Karpas-422 (cell line): ENCODE measurements around the gene CRISPLD2. TPM values are rescaled to one million over a fixed set of nuclear protein-coding genes. Genes with fewer than 3 reads are reported as not detected.
A peak's percentile ranks its signal among the peaks of the same experiment; 100 is the strongest.

Experiments
- DNase-seq: peaks from one replicate; pipeline ENCODE4 v3.0.0-alpha.2; 2015
- H2AFZ ChIP-seq: fragments of 200-600 bp; sonication (generic); 2 replicates; pipeline ENCODE4 v1.6.1; 2014; ENCODE audit warnings: antibody characterized with exemption, low read length, mixed read lengths
- H3K27ac ChIP-seq: fragments of 200-600 bp; sonication (generic); 2 replicates; pipeline ENCODE4 v1.5.1; 2014; ENCODE audit warnings: mild to moderate bottlenecking, low read length, moderate library complexity
- H3K27me3 ChIP-seq: fragments of 200-600 bp; sonication (generic); 2 replicates; pipeline ENCODE4 v1.6.1; 2014; ENCODE audit warnings: low read length, mixed read lengths
- H3K36me3 ChIP-seq: fragments of 200-600 bp; sonication (generic); 2 replicates; pipeline ENCODE4 v1.6.1; 2014; ENCODE audit warnings: low read length, mixed read lengths; ENCODE audit not compliant: insufficient read depth
- H3K4me1 ChIP-seq: fragments of 200-600 bp; sonication (generic); 2 replicates; pipeline ENCODE4 v1.6.1; 2014; ENCODE audit warnings: mild to moderate bottlenecking, low read length, mixed read lengths
- H3K4me2 ChIP-seq: fragments of 200-600 bp; sonication (generic); 2 replicates; pipeline ENCODE4 v1.6.1; 2014; ENCODE audit warnings: low read length, low read depth, mild to moderate bottlenecking; ENCODE audit not compliant: poor library complexity, severe bottlenecking
- H3K4me3 ChIP-seq: fragments of 200-600 bp; sonication (generic); 2 replicates; pipeline ENCODE4 v1.5.1; 2014; ENCODE audit warnings: mild to moderate bottlenecking, antibody characterized with exemption, low read length, mixed read lengths
- H3K79me2 ChIP-seq: fragments of 200-600 bp; sonication (generic); 2 replicates; pipeline ENCODE4 v1.6.1; 2014; ENCODE audit warnings: mild to moderate bottlenecking, low read length, mixed read lengths
- H3K9ac ChIP-seq: fragments of 200-600 bp; sonication (generic); 2 replicates; pipeline ENCODE4 v1.6.0; 2014; ENCODE audit warnings: low read length
- H3K9me2 ChIP-seq: fragments of 200-600 bp; sonication (generic), shearing (Covaris generic); replicated peaks from 2 replicates; pipeline ENCODE4 v1.6.0; 2014; ENCODE audit warnings: mild to moderate bottlenecking, low read length, moderate library complexity; ENCODE audit not compliant: insufficient read depth
- H3K9me3 ChIP-seq: fragments of 300-700, 200-600 bp; sonication (generic); 2 replicates; pipeline ENCODE4 v1.6.1; 2014; ENCODE audit warnings: low read length, mixed read lengths
- H4K20me1 ChIP-seq: fragments of 200-600 bp; sonication (generic); 2 replicates; pipeline ENCODE4 v1.6.1; 2014; ENCODE audit warnings: mild to moderate bottlenecking, antibody characterized with exemption, low read length, low read depth; ENCODE audit not compliant: insufficient read depth
- total RNA-seq: library from RNA; depleted of rRNA; stranded (reverse); fragments of >200 nt; shearing (Covaris generic); gene quantifications from 2 replicates; pipeline ENCODE4 v1.2.3, GENCODE V29; 2014; ENCODE audit warnings: low replicate concordance

The CRISPLD2 gene
- total RNA-seq, 1 experiment from 2014 or later = not detected

- Histone ChIP-seq H3K9ac (no peak overlapping the region), H2AFZ (no peak overlapping the region), H3K27me3 (no peaks in the 10 kb centered on the region), H3K9me3 (no peaks in the 10 kb centered on the region), H3K9me2 (no peaks in the 10 kb centered on the region), H4K20me1 (no peaks in the 10 kb centered on the region), H3K4me2 (no peak overlapping the region), H3K4me3 (no peak overlapping the region), H3K79me2 (no peaks in the 10 kb centered on the region), H3K27ac (no peak overlapping the region), H3K36me3 (0 out of 2 replicates have a peak, but pooled peaks cover 1% of the 10 kb centered on the region), H3K4me1 (no peaks in the 10 kb centered on the region)
- no peak for DNase-seq
Observed at GRCh38 chr16:84791088-84791487, 28.7 kb upstream of the CRISPLD2 start.

DNA sequence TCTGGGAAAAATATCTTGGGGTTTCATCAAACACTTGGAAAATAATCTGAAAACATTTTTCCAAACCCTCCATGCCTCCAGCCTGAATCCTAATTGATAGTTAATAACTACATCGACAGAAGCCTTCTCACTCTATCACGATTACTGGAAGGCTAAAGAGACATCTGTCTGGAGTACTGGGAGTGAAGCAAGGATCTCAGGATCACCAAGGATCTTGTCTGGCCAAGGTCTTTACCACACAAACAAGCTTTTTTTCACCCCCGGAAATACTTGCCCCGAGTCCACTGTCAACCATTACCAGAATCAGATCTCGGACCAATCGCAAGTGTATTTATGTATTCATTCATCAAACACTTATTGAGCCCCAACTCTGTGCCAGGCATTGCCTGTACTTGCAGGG, 28.3 kb upstream of the CRISPLD2 start:
- Histone ChIP-seq H3K27ac (no peak overlapping the region), H3K4me1 (no peaks in the 10 kb centered on the region), H3K4me2 (no peak overlapping the region), H3K9me2 (no peaks in the 10 kb centered on the region), H3K36me3 (no peaks in the 10 kb centered on the region), H3K9me3 (no peaks in the 10 kb centered on the region), H4K20me1 (no peaks in the 10 kb centered on the region), H3K9ac (no peak overlapping the region), H2AFZ (no peak overlapping the region), H3K4me3 (no peak overlapping the region), H3K79me2 (no peaks in the 10 kb centered on the region), H3K27me3 (no peaks in the 10 kb centered on the region)
- no peak for DNase-seq

DNA sequence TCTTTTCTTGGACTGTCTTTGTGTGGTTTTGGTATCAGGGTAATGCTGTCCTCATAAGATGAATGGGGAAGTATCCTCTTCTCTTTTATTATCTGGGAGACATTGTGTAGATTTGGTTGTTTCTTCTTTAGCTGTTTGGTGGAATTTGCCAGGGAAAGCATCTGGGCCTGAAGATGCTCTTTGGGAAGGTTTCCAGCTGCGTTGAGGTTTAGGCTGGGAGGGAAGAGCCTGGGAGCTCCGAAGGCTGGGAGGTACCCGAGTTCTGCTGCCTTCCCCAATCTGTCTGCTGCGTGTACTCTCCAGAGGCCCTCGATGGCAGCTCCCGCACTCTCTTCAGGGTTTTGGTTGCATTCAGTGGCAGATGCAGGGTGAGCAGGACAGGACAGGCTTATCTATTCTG, 25.6 kb upstream of the CRISPLD2 start:
- H3K9ac ChIP-seq = no peak overlapping the region
- DNase-seq = no peak
- no peak overlapping the region for H3K4me2 ChIP-seq
- H3K9me3 ChIP-seq = no peaks in the 10 kb centered on the region
- no peaks in the 10 kb centered on the region for H3K27me3 ChIP-seq
- no peaks in the 10 kb centered on the region for H4K20me1 ChIP-seq
- H3K4me1 ChIP-seq = no peaks in the 10 kb centered on the region
- no peaks in the 10 kb centered on the region for H3K36me3 ChIP-seq
- H3K79me2 ChIP-seq = no peaks in the 10 kb centered on the region
- H3K4me3 ChIP-seq = no peak overlapping the region
- no peak overlapping the region for H3K27ac ChIP-seq
- H2AFZ ChIP-seq = no peak overlapping the region
- no peaks in the 10 kb centered on the region for H3K9me2 ChIP-seq

GRCh38 chr16:84794626-84795025, 25.2 kb upstream of the CRISPLD2 start:
- H3K9me2 ChIP-seq = no peaks in the 10 kb centered on the region
- H3K4me3 ChIP-seq = no peak overlapping the region
- H3K9me3 ChIP-seq = no peaks in the 10 kb centered on the region
- no peak overlapping the region for H3K9ac ChIP-seq
- no peak overlapping the region for H3K4me2 ChIP-seq
- no peaks in the 10 kb centered on the region for H3K27me3 ChIP-seq
- no peaks in the 10 kb centered on the region for H3K36me3 ChIP-seq
- H4K20me1 ChIP-seq = no peaks in the 10 kb centered on the region
- no peak overlapping the region for H3K27ac ChIP-seq
- H2AFZ ChIP-seq = no peak overlapping the region
- no peak for DNase-seq
- H3K4me1 ChIP-seq = no peaks in the 10 kb centered on the region
- H3K79me2 ChIP-seq = no peaks in the 10 kb centered on the region

- Histone ChIP-seq H3K27me3 (no peaks in the 10 kb centered on the region), H3K9me2 (no peaks in the 10 kb centered on the region), H3K79me2 (no peaks in the 10 kb centered on the region), H3K27ac (no peak overlapping the region), H3K4me3 (no peak overlapping the region), H4K20me1 (no peaks in the 10 kb centered on the region), H2AFZ (no peak overlapping the region), H3K36me3 (no peaks in the 10 kb centered on the region), H3K4me1 (no peaks in the 10 kb centered on the region), H3K9ac (no peak overlapping the region), H3K9me3 (no peaks in the 10 kb centered on the region), H3K4me2 (no peak overlapping the region)
- no peak for DNase-seq
Observed at GRCh38 chr16:84795329-84796053, 24.3 kb upstream of the CRISPLD2 start.

DNA sequence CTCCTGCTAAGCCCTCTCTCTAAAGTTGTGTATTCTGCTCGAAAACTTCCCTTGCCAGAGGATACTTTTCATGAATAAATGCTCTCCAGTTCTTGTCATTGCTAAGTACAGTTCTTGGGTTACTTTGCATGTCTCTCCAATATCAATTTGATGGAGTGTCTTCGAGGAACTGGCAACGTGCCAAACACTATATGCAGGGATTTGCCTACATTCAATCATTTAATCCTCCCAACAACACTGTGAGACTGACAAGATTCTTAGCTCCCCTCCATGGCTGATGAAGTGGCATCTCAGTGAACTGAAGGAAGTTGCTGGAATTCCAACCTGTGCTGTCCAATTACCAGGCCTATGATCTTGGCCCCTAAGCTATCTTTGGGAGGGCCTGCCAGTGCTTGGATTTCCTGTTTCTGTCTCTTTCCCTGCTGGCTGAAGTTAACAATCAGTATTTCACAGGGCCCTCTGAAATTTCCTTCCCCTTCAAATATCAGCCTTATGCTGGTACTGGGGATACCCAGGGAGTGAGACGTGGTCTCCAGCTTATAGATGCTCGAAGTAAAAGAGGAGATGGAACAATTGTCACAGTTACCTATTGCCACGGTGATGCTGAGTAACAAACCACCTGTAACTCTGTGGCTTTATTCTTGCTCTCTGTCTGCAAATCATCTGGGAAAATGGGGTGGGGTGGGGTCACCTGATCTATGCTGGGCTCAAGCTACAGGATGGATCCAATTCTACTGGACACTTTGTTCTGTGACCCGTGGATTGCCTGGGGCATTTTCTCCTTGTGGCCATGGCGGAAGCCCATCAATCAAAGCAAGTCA, 19.4 kb upstream of the CRISPLD2 start:
- H3K9ac ChIP-seq = no peak overlapping the region
- DNase-seq = peak; percentile 50

GRCh38 chr16:84803146-84803545, 16.6 kb upstream of the CRISPLD2 start:
- no peak overlapping the region for H3K4me3 ChIP-seq
- no peaks in the 10 kb centered on the region for H3K36me3 ChIP-seq
- H4K20me1 ChIP-seq = no peaks in the 10 kb centered on the region
- no peaks in the 10 kb centered on the region for H3K9me3 ChIP-seq
- H3K4me1 ChIP-seq = no peaks in the 10 kb centered on the region
- no peaks in the 10 kb centered on the region for H3K27me3 ChIP-seq
- no peak for DNase-seq
- no peak overlapping the region for H3K9ac ChIP-seq
- H3K79me2 ChIP-seq = no peaks in the 10 kb centered on the region
- no peak overlapping the region for H3K4me2 ChIP-seq
- no peaks in the 10 kb centered on the region for H3K9me2 ChIP-seq
- H3K27ac ChIP-seq = no peak overlapping the region
- H2AFZ ChIP-seq = no peak overlapping the region

More for the DNA sequence above, 19.4 kb upstream of the CRISPLD2 start:
- Histone ChIP-seq H3K27me3 (no peaks in the 10 kb centered on the region), H3K36me3 (no peaks in the 10 kb centered on the region), H2AFZ (no peak overlapping the region), H3K4me2 (no peak overlapping the region), H4K20me1 (no peaks in the 10 kb centered on the region), H3K4me1 (no peaks in the 10 kb centered on the region), H3K9me3 (no peaks in the 10 kb centered on the region), H3K9me2 (no peaks in the 10 kb centered on the region), H3K79me2 (no peaks in the 10 kb centered on the region), H3K4me3 (no peak overlapping the region), H3K27ac (no peak overlapping the region)

GRCh38 chr16:84804326-84804725, 15.5 kb upstream of the CRISPLD2 start:
- Histone ChIP-seq H3K36me3 (no peaks in the 10 kb centered on the region), H3K4me2 (no peak overlapping the region), H3K9ac (no peak overlapping the region), H2AFZ (no peak overlapping the region), H3K9me3 (no peaks in the 10 kb centered on the region), H3K4me3 (no peak overlapping the region), H3K9me2 (no peaks in the 10 kb centered on the region), H3K27ac (no peak overlapping the region), H3K4me1 (no peaks in the 10 kb centered on the region), H4K20me1 (no peaks in the 10 kb centered on the region), H3K27me3 (no peaks in the 10 kb centered on the region), H3K79me2 (no peaks in the 10 kb centered on the region)
- no peak for DNase-seq
